Heart left ventricle (tissue), 13 donors: Measurements from ENCODE around the gene FLNB.

Experiments used
- POLR2A ChIP-seq, 2 donors: fragments of 450-650 bp; IDR thresholded peaks; one replicate each; pipeline ENCODE4 v1.6.1; 2017; ENCODE audit warnings: antibody characterized with exemption in 2 of 2, mild to moderate bottlenecking in 2 of 2, moderate library complexity in 2 of 2
- TF ChIP-seq, protein P1 (sequence below), 12 donors: fragments of 200-600 bp; sonication (generic) in 4 of 12; IDR thresholded peaks; one replicate each; pipeline versions ENCODE4 v1.5.0 to v1.8.0; 2018 to 2022; ENCODE audit warnings: antibody characterized with exemption in 12 of 12, mild to moderate bottlenecking in 5 of 12
- donor health status: ischemic (EF 13 %, LVEDD 7.1; RV severe dilation, severe dysfunction).
- donor health status: DM: no; HTN: yes; CAD: no.
- donor health status: DM: no; HTN: no; CAD: no.
- donor health status: ischemic (EF 25% LVEDD 6.9; RV normal size, moderate dysfunction).
- donor health status: ischemic (EF 25% LVEDD 5.7; RV mildly dilated, moderate dysfunction).
- donor health status: ischemic (EF 35%, LVEDD 5.7; RV mildly dilated, moderate dysfunction).
- donor health status: nonischemic (EF 11% LVEDD 7.7; RV severe dilation, severe dysfunction).
- donor health status: DM: yes; HTN: yes; CAD: no.
- donor health status: PGD.
- donor health status: ischemic (EF 29% LVEDD 5.4; RV normal size, mild dysfunction).
- donor health status: nonischemic (EF 23%, LVEDD 6.1; RV moderate dilation, normal function).

DNA sequence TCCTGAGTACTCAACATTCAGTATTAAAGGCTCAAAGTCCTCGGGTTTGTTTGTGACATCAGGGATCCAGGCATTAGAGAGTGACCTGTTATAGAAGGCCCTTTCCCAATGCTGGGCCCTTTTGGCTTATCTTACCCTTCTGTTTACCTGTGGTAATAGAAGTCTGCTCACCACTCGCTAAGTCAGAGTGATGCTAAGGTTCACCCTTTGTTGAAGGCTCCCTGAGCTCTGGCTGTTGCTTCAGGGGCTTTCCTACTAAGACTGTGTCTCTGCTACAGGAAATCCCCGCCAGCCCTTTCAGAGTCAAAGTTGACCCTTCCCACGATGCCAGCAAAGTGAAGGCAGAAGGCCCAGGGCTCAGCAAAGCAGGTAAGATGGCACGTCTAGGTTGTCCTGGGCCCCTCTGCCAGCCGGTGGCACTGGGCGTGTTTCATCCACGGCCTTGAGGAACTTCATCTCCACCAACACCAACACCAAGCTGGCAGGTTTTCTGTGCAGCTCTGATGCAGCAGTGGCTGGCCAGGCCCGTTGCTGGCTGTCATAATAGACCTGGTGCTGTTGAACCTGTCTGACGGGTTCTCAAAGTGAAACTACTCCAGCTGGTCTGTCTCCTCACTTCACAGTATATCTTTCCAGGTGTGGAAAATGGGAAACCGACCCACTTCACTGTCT is 103.4 kb downstream of the FLNB start:
- TF ChIP-seq, protein P1, sequence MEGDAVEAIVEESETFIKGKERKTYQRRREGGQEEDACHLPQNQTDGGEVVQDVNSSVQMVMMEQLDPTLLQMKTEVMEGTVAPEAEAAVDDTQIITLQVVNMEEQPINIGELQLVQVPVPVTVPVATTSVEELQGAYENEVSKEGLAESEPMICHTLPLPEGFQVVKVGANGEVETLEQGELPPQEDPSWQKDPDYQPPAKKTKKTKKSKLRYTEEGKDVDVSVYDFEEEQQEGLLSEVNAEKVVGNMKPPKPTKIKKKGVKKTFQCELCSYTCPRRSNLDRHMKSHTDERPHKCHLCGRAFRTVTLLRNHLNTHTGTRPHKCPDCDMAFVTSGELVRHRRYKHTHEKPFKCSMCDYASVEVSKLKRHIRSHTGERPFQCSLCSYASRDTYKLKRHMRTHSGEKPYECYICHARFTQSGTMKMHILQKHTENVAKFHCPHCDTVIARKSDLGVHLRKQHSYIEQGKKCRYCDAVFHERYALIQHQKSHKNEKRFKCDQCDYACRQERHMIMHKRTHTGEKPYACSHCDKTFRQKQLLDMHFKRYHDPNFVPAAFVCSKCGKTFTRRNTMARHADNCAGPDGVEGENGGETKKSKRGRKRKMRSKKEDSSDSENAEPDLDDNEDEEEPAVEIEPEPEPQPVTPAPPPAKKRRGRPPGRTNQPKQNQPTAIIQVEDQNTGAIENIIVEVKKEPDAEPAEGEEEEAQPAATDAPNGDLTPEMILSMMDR (IDR thresholded peaks at IDR 0.05), result no peak
- no peak for TF ChIP-seq POLR2A (IDR thresholded peaks at IDR 0.05)
